H9 (cell line): ENCODE data around the gene HTRA1. TPM values are rescaled to one million over a fixed set of nuclear protein-coding genes. Genes with fewer than 3 reads are reported as not detected.
A peak's percentile ranks its signal among the peaks of the same experiment; 100 is the strongest.

Experiments
- DNase-seq: peaks from one replicate; pipeline ENCODE4 v3.0.0-alpha.2; 2017
- H2AFZ ChIP-seq: one replicate; pipeline ENCODE4 v1.6.1; 2013; ENCODE audit warnings: mild to moderate bottlenecking, low read length, control low read depth, moderate library complexity
- H2AK5ac ChIP-seq: 2 replicates; pipeline ENCODE4 v1.6.1; 2013; ENCODE audit warnings: low read length, control low read depth, mixed read lengths; ENCODE audit not compliant: insufficient read length
- H2BK120ac ChIP-seq: one replicate; pipeline ENCODE4 v1.6.1; 2013; ENCODE audit warnings: low read depth, mild to moderate bottlenecking, low read length, control low read depth, inconsistent platforms; ENCODE audit not compliant: poor library complexity, severe bottlenecking
- H2BK12ac ChIP-seq: 2 replicates; pipeline ENCODE4 v1.6.1; 2013; ENCODE audit warnings: low read length, control low read depth, mixed read lengths, low read depth; ENCODE audit not compliant: insufficient read length
- H2BK15ac ChIP-seq: 2 replicates; pipeline ENCODE4 v1.6.1; 2013; ENCODE audit warnings: low read depth, low read length, control low read depth
- H2BK20ac ChIP-seq: one replicate; pipeline ENCODE4 v1.6.1; 2013; ENCODE audit warnings: low read depth, mild to moderate bottlenecking, low read length, control low read depth, inconsistent platforms; ENCODE audit not compliant: poor library complexity, severe bottlenecking
- H2BK5ac ChIP-seq: 2 replicates; pipeline ENCODE4 v1.6.1; 2013; ENCODE audit warnings: low read length, control low read depth, mixed read lengths; ENCODE audit not compliant: insufficient read length
- H3K14ac ChIP-seq: 2 replicates; pipeline ENCODE4 v1.6.1; 2013; ENCODE audit warnings: low read length, control low read depth; ENCODE audit not compliant: insufficient read depth
- H3K18ac ChIP-seq: 2 replicates; pipeline ENCODE4 v1.6.1; 2013; ENCODE audit warnings: low read depth, mild to moderate bottlenecking, mixed read lengths, low read length, control low read depth; ENCODE audit not compliant: insufficient read length
- H3K23ac ChIP-seq: 2 replicates; pipeline ENCODE4 v1.6.1; 2013; ENCODE audit warnings: low read length, control low read depth, mixed read lengths, low read depth; ENCODE audit not compliant: insufficient read length
- H3K23me2 ChIP-seq: 2 replicates; pipeline ENCODE4 v1.6.1; 2013; ENCODE audit warnings: low read depth, mild to moderate bottlenecking, mixed read lengths, low read length, control low read depth; ENCODE audit not compliant: insufficient read length, poor library complexity, severe bottlenecking
- H3K27ac ChIP-seq: 2 replicates; pipeline ENCODE4 v1.5.1; 2013; ENCODE audit warnings: low read length, control low read depth, mixed read lengths, low read depth; ENCODE audit not compliant: insufficient read length
- H3K27me3 ChIP-seq: 2 replicates; pipeline ENCODE4 v1.6.1; 2013; ENCODE audit warnings: low read length, control low read depth, inconsistent platforms; ENCODE audit not compliant: insufficient read depth
- H3K4ac ChIP-seq: 2 replicates; pipeline ENCODE4 v1.6.1; 2013; ENCODE audit warnings: low read depth, mild to moderate bottlenecking, control low read depth, inconsistent platforms, low read length, moderate library complexity
- H3K4me1 ChIP-seq: 2 replicates; pipeline ENCODE4 v1.6.1; 2013; ENCODE audit warnings: low read length, control low read depth, inconsistent platforms; ENCODE audit not compliant: insufficient read depth
- H3K4me2 ChIP-seq: 2 replicates; pipeline ENCODE4 v1.6.1; 2013; ENCODE audit warnings: low read length, control low read depth, mixed read lengths; ENCODE audit not compliant: insufficient read length, insufficient read depth
- H3K56ac ChIP-seq: 2 replicates; pipeline ENCODE4 v1.6.1; 2013; ENCODE audit warnings: low read depth, mild to moderate bottlenecking, mixed read lengths, low read length, control low read depth; ENCODE audit not compliant: insufficient read length
- H3K79me1 ChIP-seq: 2 replicates; pipeline ENCODE4 v1.6.1; 2013; ENCODE audit warnings: low read depth, mild to moderate bottlenecking, moderate library complexity, low read length, control low read depth, inconsistent platforms; ENCODE audit not compliant: insufficient read depth, poor library complexity, severe bottlenecking
- H3K79me2 ChIP-seq: 2 replicates; pipeline ENCODE4 v1.6.1; 2013; ENCODE audit warnings: low read length, control low read depth, inconsistent platforms; ENCODE audit not compliant: insufficient read depth
- H3K9ac ChIP-seq: 2 replicates; pipeline ENCODE4 v1.6.1; 2013; ENCODE audit warnings: low read length, control low read depth, mixed read lengths; ENCODE audit not compliant: insufficient read length; ENCODE audit errors: extremely low read depth
- H3K9me3 ChIP-seq: one replicate; pipeline ENCODE4 v1.6.1; 2013; ENCODE audit warnings: low read depth, low read length, inconsistent platforms; ENCODE audit not compliant: control insufficient read depth
- H3T11ph ChIP-seq: one replicate; pipeline ENCODE4 v1.6.1; 2013; ENCODE audit warnings: mild to moderate bottlenecking, low read length, control low read depth, inconsistent platforms
- H4K20me1 ChIP-seq: one replicate; pipeline ENCODE4 v1.6.1; 2013; ENCODE audit not compliant: control insufficient read depth, insufficient read length, insufficient read depth
- H4K5ac ChIP-seq: 2 replicates; pipeline ENCODE4 v1.6.1; 2013; ENCODE audit warnings: low read depth, mild to moderate bottlenecking, mixed read lengths, low read length, control low read depth; ENCODE audit not compliant: insufficient read length
- H4K8ac ChIP-seq: replicated peaks from 2 replicates; pipeline ENCODE4 v1.6.1; 2013; ENCODE audit warnings: low read length, control low read depth, mixed read lengths, low read depth; ENCODE audit not compliant: insufficient read length
- H4K91ac ChIP-seq: 2 replicates; pipeline ENCODE4 v1.6.1; 2013; ENCODE audit warnings: low read depth, mild to moderate bottlenecking, moderate library complexity, mixed read lengths, low read length, control low read depth; ENCODE audit not compliant: insufficient read length
- H3K27ac Mint-ChIP-seq, 3 experiments: 2 replicates in 2 of 3; 3 replicates in 1 of 3; pipeline ENCODE4 v1.8.0; 2020 to 2021; ENCODE audit warnings: mixed read lengths in 3 of 3, mild to moderate bottlenecking in 1 of 3, moderate library complexity in 1 of 3
- H3K27me3 Mint-ChIP-seq: 2 replicates; pipeline ENCODE4 v1.8.0; 2021; ENCODE audit warnings: low read depth, mild to moderate bottlenecking, moderate library complexity, mixed read lengths
- H3K36me3 Mint-ChIP-seq, 3 experiments: 2 replicates in 2 of 3; 3 replicates in 1 of 3; pipeline ENCODE4 v1.8.0; 2020 to 2021; ENCODE audit warnings: low read depth in 3 of 3, mixed read lengths in 3 of 3; ENCODE audit not compliant: insufficient read depth in 1 of 3
- H3K4me1 Mint-ChIP-seq, 2 experiments: 2 replicates each; pipeline ENCODE4 v1.8.0; 2020; ENCODE audit warnings: mixed read lengths in 2 of 2
- H3K4me3 Mint-ChIP-seq, 2 experiments: 2 replicates in 1 of 2; 3 replicates in 1 of 2; pipeline ENCODE4 v1.8.0; 2020 to 2021; ENCODE audit warnings: mild to moderate bottlenecking in 2 of 2, mixed read lengths in 2 of 2, moderate library complexity in 1 of 2
- H3K9me3 Mint-ChIP-seq, 2 experiments: 2 replicates in 1 of 2; 3 replicates in 1 of 2; pipeline ENCODE4 v1.8.0; 2020; ENCODE audit warnings: mild to moderate bottlenecking in 2 of 2, mixed read lengths in 2 of 2, moderate library complexity in 1 of 2
- CTCF ChIP-seq: fragments of 200-600 bp; sonication (generic); conservative IDR thresholded peaks from 3 replicates; pipeline ENCODE4 v1.8.0; 2021; ENCODE audit warnings: antibody characterized with exemption, mild to moderate bottlenecking
- WGBS: extraction: QIAGEN DNeasy Blood & Tissue Kit; methylation state at CpG from one replicate; pipeline ENCODE4 v1.1.7; 2013; ENCODE audit warnings: missing lambda C conversion rate, low lambda C conversion rate, mixed read lengths; ENCODE audit not compliant: insufficient read length; ENCODE audit errors: extremely low coverage; 5-methylcytosine and 5-hydroxymethylcytosine counted together
- total RNA-seq: library from RNA; stranded (reverse); gene quantifications from 2 replicates; pipeline ENCODE4 v1.2.1, GENCODE V29; 2021

The HTRA1 gene
- total RNA-seq, 1 experiment from 2014 or later = 11.1 TPM

- Histone ChIP-seq H3K27me3 (no peaks in the 10 kb centered on the region), H3T11ph (no peak overlapping the region), H3K4ac (no peak overlapping the region), H4K8ac (no peak overlapping the region), H3K27ac (no peak overlapping the region), H3K4me1 (peaks cover 2% of the 10 kb centered on the region; the same call in 1 of the 2 replicates), H3K4me2 (no peak overlapping the region), H4K20me1 (no peaks in the 10 kb centered on the region), H2AFZ (no peak overlapping the region), H2BK15ac (no peak overlapping the region), H3K23me2 (no peaks in the 10 kb centered on the region), H2BK12ac (no peak overlapping the region), H2BK5ac (no peak overlapping the region), H2BK20ac (no peak overlapping the region), H3K9ac (no peak overlapping the region), H2AK5ac (no peak overlapping the region), H3K23ac (no peak overlapping the region), H3K79me1 (no peaks in the 10 kb centered on the region), H3K79me2 (no peaks in the 10 kb centered on the region), H3K9me3 (no peaks in the 10 kb centered on the region), H4K91ac (no peak overlapping the region), H3K56ac (no peak overlapping the region), H3K18ac (no peak overlapping the region), H2BK120ac (no peak overlapping the region), H4K5ac (no peak overlapping the region), H3K14ac (no peak overlapping the region)
- no peak for DNase-seq
- H3K4me3 Mint-ChIP-seq = no peak overlapping the region
- no peaks in the 10 kb centered on the region for H3K9me3 Mint-ChIP-seq
- H3K4me1 Mint-ChIP-seq = peaks cover 8 to 10% of the 10 kb centered on the region in 2 experiments; a peak in 3 of 4 replicates
- H3K36me3 Mint-ChIP-seq = peaks cover 10 to 44% (median 22%) of the 10 kb centered on the region in 3 experiments; a peak in 6 of 7 replicates
- TF ChIP-seq CTCF = no peak
- WGBS = no CpG with 5 or more reads among the region's 3 CpGs
- no peaks in the 10 kb centered on the region for H3K27me3 Mint-ChIP-seq
- peak overlapping the region in 1 of 3 experiments; percentile 63; a peak in 2 of 7 replicates for H3K27ac Mint-ChIP-seq
Observed at GRCh38 chr10:122419876-122420623, 41.3 kb upstream of the HTRA1 start.
